LNCAP (cell line): ENCODE data around the gene CRLF3.

Experiments used
- TF ChIP-seq, protein P1 (sequence below): fragments of 450-650 bp; IDR thresholded peaks from 2 replicates; pipeline ENCODE4 v1.5.1; 2017; ENCODE audit warnings: mild to moderate bottlenecking

CRLF3 gene

DNA sequence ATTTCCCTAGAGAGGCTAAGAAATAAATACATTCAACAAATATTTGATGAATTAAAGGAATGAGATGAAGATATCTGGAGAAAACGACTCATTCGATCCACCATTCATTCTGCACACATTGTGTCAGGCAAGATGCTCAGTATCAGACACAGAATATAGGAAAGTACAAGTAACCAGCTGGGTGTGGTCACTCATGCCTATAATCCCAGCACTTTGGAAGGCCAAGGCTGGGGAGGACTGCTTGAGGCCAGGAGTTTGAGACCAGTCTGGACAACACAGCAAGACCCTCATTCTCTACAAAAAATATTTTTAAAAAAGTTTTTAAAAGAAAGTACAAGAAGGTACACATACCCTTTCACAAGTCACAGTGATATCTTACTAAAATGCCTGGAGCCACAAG is 42.3 kb downstream of the CRLF3 start:
- TF ChIP-seq, protein P1, sequence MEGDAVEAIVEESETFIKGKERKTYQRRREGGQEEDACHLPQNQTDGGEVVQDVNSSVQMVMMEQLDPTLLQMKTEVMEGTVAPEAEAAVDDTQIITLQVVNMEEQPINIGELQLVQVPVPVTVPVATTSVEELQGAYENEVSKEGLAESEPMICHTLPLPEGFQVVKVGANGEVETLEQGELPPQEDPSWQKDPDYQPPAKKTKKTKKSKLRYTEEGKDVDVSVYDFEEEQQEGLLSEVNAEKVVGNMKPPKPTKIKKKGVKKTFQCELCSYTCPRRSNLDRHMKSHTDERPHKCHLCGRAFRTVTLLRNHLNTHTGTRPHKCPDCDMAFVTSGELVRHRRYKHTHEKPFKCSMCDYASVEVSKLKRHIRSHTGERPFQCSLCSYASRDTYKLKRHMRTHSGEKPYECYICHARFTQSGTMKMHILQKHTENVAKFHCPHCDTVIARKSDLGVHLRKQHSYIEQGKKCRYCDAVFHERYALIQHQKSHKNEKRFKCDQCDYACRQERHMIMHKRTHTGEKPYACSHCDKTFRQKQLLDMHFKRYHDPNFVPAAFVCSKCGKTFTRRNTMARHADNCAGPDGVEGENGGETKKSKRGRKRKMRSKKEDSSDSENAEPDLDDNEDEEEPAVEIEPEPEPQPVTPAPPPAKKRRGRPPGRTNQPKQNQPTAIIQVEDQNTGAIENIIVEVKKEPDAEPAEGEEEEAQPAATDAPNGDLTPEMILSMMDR: no peak

DNA sequence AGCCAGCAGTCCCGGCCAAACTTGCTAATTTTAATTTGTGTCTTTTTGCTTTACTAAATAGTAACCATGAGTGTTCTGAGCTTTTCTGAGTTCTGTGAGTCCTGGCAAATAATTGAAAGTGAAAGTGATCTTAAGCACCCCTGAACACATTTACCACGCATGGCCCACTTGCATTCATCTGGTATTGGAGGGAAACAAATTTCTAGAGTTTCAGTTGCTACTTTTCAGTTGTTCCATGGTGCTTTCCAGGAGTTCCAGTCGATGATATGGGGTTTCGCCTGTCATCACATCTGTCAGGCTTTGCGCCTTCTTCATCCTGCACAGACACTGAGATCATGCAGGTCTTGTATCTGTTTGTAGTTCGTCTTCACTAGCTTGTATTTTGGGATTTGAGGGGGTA is 44.1 kb downstream of the CRLF3 start:
- TF ChIP-seq, protein P1: no peak

DNA sequence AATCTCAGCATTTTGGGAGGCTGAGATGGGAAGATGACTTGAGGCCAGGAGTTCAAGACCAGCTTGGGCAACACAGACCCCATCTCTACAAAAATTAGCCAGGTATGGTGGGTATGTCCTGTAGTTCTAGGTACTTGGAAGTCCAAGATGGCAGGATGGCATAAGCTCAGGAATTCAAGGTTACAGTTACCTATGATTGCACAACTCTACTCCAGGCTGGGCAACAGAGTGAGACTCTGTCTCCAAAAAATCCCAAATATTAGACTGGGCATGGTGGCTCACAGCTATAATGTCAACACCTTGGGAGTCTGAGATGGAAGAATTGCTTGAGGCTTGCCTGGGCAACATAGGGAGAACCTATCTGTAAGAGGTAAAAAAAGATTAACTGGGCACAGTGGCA is 63.4 kb downstream of the CRLF3 start:
- TF ChIP-seq, protein P1: no peak
